AG09309 (cell line): ENCODE measurements around the gene ST3GAL6.

Experiments used
- DNase-seq: peaks from one replicate; pipeline ENCODE4 v3.0.0-alpha.2; 2010; ENCODE audit warnings: low read depth
- H3K4me3 ChIP-seq: 2 replicates; pipeline ENCODE4 v1.5.1; 2011; ENCODE audit warnings: mild to moderate bottlenecking, low read depth, low read length, moderate library complexity; ENCODE audit not compliant: control insufficient read depth
- TF ChIP-seq, protein P1 (sequence below): IDR thresholded peaks from 2 replicates; pipeline ENCODE4 v1.5.1; 2011; ENCODE audit warnings: mild to moderate bottlenecking, low read depth, low read length, inconsistent platforms; ENCODE audit not compliant: insufficient read depth, control insufficient read depth; ENCODE audit errors: missing control alignments

The ST3GAL6 gene

DNA sequence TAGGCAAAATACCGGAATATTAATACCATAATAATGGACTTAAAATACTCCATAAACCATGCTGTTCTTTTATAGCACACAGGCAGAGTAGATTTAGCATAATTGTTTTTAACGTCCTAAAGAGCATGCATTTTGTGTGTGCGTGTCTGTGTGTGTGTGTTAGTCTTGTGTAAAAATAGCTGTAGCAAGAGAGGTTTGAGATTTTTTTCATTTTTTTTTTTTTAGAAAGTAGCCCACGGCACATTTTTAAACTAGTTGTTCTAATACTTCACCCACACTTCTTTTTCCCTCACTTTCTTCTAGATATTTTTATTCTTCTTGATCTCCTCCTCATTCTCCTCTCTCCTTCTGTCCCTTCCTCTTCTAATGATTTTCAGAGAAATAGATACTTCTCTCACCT lies 7.5 kb upstream of the ST3GAL6 start:
- no peak overlapping the region for H3K4me3 ChIP-seq
- TF ChIP-seq, protein P1, sequence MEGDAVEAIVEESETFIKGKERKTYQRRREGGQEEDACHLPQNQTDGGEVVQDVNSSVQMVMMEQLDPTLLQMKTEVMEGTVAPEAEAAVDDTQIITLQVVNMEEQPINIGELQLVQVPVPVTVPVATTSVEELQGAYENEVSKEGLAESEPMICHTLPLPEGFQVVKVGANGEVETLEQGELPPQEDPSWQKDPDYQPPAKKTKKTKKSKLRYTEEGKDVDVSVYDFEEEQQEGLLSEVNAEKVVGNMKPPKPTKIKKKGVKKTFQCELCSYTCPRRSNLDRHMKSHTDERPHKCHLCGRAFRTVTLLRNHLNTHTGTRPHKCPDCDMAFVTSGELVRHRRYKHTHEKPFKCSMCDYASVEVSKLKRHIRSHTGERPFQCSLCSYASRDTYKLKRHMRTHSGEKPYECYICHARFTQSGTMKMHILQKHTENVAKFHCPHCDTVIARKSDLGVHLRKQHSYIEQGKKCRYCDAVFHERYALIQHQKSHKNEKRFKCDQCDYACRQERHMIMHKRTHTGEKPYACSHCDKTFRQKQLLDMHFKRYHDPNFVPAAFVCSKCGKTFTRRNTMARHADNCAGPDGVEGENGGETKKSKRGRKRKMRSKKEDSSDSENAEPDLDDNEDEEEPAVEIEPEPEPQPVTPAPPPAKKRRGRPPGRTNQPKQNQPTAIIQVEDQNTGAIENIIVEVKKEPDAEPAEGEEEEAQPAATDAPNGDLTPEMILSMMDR = no peak
- no peak for DNase-seq

DNA sequence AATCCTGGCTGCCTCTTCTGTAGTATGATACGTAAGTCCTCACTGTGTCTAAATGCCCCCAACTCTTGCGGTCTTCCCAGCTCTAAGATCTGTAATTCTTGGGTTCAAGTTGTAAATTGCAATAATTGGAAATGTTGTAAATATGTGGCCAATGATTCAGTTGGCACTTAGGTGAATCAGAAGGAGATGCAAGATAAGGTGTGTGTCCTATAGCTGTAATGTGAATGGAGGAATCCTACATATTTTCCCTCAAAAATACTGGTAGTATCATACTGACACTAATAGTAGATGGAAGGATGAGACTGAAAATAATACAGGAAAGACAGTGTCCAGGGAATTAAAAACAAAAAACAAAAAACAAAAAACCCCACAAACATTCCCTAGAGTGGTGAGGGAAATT lies 3.5 kb upstream of the ST3GAL6 start:
- TF ChIP-seq, protein P1 = no peak
- DNase-seq = no peak

DNA sequence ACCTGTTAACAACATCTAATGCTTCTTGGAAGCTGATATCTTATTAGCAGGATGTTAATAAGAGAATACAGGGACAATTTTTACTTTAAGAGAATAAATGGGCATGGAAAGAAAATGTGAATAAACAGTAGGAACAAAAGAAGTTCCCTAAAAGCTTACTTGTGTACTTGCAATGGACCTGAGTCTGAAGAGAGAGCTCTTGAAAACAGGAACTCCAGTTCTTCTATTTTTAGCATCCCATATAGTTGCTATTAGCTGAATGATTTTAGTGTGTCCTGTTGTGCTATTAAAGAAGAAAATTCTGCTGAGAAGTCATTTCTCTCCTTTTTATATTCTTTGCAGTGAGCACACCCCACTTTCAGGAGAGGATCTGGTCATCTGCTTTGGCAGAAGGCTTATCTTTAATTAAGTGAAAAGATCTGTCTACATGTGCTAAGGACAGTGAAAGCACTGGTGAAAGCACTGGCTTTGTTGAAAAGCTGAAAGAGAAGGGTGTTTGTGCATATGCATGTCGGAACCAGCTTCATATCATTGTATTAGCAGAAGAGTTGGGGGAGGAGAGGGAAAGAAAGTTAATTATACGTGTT lies 1.4 kb upstream of the ST3GAL6 start:
- H3K4me3 ChIP-seq = no peak overlapping the region
- no peak for DNase-seq
- TF ChIP-seq, protein P1 = no peak

More for the DNA sequence above, 3.5 kb upstream of the ST3GAL6 start:
- no peak overlapping the region for H3K4me3 ChIP-seq

DNA sequence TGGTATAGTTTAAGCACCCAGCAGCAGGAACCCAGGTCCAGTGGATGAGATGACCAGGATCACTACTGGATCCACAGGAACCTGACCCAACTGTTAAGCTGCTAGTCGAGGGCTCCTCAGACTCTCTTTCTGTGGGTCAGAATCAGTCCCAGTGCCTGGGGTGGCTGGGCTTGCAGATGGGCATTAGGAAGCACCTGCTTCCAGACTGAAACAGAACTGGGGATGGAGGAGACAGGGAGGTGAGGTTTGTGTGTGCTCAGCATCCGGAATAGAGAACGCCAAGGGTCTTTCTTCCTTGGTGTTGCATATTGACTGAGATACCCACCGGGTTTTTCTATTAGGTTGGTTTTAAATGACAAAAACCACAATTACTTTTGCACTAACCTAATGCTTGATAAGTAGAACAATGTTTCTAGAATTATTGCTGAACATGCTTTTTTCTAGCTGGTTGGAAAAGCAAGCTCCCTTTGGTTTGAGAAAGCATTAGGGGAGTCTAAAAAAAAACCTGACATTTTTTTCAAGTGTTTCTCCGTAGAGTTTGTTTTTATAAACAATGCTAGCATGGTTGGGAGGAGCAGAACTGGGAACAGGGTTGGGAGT lies 779 bp downstream of the ST3GAL6 start:
- TF ChIP-seq, protein P1 = no peak
- DNase-seq = no peak

DNA sequence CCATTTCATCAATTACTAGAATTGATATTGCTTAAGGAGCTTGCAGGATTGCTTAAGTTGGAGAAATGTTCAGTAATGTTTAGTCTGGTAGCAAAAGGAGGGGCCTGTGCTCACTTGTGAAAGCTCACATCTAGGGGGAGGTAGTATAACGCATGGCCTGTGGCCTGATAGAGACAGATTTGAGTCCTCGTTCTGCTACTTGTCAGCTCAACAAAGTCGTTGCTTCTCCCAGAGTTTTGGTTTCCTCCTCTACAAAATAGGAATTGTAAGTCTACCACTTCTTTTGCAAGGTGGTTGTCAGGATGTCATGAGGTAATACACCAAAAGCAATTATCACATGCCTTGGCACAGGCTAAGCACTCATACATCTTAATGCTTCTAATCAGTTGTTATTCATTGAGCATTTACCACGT lies 1.3 kb downstream of the ST3GAL6 start:
- TF ChIP-seq, protein P1 = no peak
- no peak overlapping the region for H3K4me3 ChIP-seq
- DNase-seq = no peak

More for the DNA sequence above, 779 bp downstream of the ST3GAL6 start:
- no peak overlapping the region for H3K4me3 ChIP-seq

DNA sequence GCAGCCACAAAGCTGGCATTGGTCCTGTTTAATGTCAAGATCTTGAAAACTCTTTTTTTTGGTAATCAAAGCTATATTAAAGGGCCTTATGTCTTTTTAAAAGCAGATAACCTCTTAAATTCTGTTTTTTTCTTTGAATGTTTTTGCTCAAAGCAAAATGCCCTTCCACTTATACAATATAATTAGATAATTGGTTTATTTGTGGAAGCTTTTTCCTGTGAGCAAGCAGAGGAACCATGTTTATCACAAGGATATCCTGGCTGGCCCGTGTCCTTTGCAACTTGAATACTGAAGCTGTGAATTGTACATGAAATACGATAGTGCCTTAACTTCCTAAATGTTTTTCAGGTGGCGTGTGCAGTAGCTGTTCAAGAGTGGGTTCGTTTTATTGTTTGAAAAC lies 2.6 kb downstream of the ST3GAL6 start:
- TF ChIP-seq, protein P1 = no peak
- no peak for DNase-seq
- no peak overlapping the region for H3K4me3 ChIP-seq
